ENCODE results near the gene SMIM45.

Gene SMIM45

DNA sequence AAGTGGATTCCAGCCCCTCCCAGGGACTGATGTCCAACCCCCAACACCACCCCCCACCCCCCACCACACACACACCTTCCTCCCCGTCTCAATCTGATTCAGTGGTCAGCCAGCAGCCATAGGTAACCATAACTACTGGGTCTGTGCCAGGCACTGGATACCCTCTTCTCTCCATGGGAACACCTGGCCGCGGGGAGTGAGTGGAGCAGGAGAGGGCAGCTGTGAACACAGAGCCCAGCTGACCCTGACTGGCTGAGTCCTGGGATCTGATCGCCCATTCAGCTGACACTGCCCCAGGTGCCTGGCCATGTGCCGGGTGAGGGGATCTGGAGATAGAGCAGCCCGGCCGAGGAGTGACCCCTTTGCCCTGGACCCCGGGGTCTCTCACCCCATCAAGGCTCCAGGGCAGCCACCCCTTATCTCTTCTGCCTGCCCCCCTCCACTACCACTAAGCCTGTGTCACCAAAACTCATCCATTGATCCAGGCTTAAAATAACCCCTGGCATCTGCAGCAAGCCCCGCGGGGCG lies 34.5 kb upstream of the SMIM45 start:
- no peaks in the 10 kb centered on the region for H3K36me3 ChIP-seq (ENCODE audit: insufficient read depth, low read depth, low read length)
- no peaks in the 10 kb centered on the region for H3K9me3 ChIP-seq (ENCODE audit: insufficient read depth, low read depth, low read length)
- H3K27me3 ChIP-seq (ENCODE audit: insufficient read depth, low read length): peaks cover 95% of the 10 kb centered on the region
- H3K27ac ChIP-seq (ENCODE audit: low read length): no peak overlapping the region
- no peak overlapping the region for H3K9ac ChIP-seq (ENCODE audit: low read depth, low read length)
- no peak overlapping the region for H3K4me3 ChIP-seq (ENCODE audit: low read length)
- H3K4me1 ChIP-seq (ENCODE audit: insufficient read depth, low read length): no peaks in the 10 kb centered on the region

DNA sequence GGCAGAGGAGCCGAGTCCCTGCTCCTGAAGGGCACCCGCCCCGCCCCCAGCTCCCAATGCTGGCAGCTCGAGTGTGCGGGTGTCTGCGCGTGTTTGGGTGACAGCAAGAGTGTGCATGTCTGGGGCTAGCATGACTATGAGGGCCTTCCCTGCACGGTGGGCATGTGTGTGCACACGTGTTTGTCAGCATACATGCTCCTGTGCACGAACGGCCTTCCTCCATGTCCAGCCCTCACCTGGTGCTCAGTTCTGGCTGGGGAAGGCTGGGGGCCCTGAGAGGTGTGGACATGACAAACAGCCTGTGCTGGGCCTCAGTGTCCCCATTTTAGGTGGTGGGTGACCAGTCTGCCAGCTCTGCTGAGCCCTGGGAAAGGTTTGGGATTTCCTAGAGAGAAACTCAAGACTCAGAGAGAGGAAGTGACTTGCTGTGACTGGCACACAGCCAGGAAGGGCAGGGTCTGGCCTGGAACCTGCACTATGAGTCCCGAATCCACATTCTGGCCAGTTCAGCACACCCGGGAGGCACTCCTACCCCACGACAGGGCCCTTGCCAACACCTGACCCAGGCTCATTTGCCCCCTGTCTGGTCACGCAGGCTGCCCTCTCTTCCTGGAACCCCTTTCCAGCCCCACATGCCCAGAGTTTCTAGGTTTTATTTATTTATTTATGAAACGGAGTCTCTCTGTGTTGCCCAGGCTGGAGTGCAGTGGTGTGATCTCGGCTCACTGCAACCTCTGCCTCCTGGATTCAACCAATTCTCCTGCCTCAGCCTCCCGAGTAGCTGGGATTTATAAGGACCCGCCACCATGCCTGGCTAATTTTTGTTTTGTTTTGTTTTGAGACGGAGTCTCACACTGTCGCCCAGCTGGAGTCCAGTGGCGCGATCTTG lies 33.8 kb upstream of the SMIM45 start:
- no peak overlapping the region for H3K4me3 ChIP-seq (ENCODE audit: low read length)
- no peaks in the 10 kb centered on the region for H3K4me1 ChIP-seq (ENCODE audit: insufficient read depth, low read length)
- H3K9ac ChIP-seq (ENCODE audit: low read depth, low read length): no peak overlapping the region
- H3K27me3 ChIP-seq (ENCODE audit: insufficient read depth, low read length): peaks cover 94% of the 10 kb centered on the region
- H3K9me3 ChIP-seq (ENCODE audit: insufficient read depth, low read depth, low read length): no peaks in the 10 kb centered on the region
- no peak overlapping the region for H3K27ac ChIP-seq (ENCODE audit: low read length)
- H3K36me3 ChIP-seq (ENCODE audit: insufficient read depth, low read depth, low read length): no peaks in the 10 kb centered on the region

DNA sequence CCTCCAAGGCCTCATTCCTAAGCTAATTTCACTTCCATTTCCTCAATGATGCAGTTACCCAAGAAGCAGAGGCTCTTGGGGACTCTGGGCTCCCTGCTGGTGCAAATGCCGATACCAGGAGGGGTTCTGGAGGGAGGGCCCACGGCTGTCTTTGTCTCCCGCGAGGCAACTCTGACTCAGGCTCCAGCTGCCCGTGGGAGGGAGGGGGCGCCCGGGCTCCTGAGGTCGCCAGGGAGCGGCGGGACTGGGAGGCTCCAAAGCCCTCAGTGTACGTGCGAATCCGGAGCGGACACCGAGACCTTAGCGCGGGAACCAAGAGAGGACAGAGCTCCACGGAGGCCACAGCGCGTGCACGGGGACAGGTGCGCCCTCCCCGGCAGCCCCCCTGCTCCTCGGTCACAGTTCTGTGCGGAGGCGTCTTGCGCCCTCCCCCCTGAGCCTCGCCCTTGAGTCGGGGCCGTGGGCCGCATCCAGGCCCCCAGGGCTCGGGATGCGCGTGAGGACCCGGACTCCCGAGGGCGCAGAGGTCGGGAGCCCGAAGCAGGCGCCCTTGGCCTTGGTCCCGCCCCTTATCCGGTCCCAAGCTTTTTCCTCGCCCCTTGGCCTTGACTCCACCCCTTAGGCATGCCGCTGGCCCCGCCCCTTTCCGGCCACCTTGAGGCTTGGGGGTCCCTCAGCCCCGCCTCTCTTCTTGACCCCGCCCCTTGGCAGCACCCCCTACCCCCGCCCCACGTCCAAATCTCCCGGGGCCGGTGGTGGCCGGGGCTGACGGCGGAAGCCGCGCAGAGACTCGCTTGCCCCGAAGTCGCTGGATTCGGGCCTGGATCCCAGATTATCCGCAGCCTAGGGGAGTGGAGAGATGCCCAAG lies 32.4 kb upstream of the SMIM45 start:
- H3K27ac ChIP-seq (ENCODE audit: low read length): no peak overlapping the region
- H3K27me3 ChIP-seq (ENCODE audit: insufficient read depth, low read length): peaks cover 92% of the 10 kb centered on the region

DNA sequence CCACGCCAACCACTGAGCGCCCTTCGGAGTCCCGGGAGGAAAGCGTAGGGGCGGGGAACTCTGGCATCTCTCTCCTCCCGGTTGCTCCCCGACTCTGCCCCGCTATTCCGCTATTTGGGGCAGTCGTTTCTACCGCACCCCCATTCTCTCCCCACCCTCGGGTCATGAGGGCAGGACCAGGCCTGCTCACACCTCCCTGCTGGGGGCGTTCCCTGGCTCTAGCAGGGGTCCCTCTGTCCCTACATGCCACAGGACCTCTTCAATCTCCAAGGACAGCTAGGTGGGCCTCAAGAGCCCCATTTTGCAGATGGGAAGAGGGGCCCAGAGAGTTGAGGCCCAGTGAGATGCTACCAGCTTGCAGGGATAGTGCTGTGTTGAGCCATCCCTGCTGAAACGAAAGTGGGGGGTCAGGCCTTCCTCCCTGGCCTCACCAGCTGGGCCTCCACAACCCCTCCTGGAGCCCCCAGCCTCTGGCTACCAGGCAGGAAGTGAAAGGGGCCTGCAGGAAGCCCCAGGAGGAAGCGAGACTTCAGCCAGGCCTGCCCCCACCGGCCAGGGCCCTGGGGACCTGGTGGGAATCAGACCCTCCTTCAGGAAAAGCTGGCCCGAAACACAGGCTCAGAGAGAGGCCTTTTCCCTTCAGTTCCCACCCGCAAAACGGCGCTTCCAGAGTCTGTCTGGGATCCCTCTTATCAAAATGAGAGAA lies 31.5 kb upstream of the SMIM45 start:
- Histone ChIP-seq H3K36me3 (ENCODE audit: insufficient read depth, low read depth, low read length) (no peaks in the 10 kb centered on the region), H3K4me3 (ENCODE audit: low read length) (peak overlapping the region; percentile 66; the same call in 1 of the 2 replicates), H3K4me1 (ENCODE audit: insufficient read depth, low read length) (no peaks in the 10 kb centered on the region), H3K9me3 (ENCODE audit: insufficient read depth, low read depth, low read length) (no peaks in the 10 kb centered on the region), H3K9ac (ENCODE audit: low read depth, low read length) (no peak overlapping the region), H3K27me3 (ENCODE audit: insufficient read depth, low read length) (peaks cover 92% of the 10 kb centered on the region), H3K27ac (ENCODE audit: low read length) (no peak overlapping the region)

More for the DNA sequence above, 32.4 kb upstream of the SMIM45 start:
- H3K9me3 ChIP-seq (ENCODE audit: insufficient read depth, low read depth, low read length): no peaks in the 10 kb centered on the region
- H3K4me1 ChIP-seq (ENCODE audit: insufficient read depth, low read length): no peaks in the 10 kb centered on the region
- H3K4me3 ChIP-seq (ENCODE audit: low read length): peak overlapping the region; percentile 66; the same call in 1 of the 2 replicates
- H3K36me3 ChIP-seq (ENCODE audit: insufficient read depth, low read depth, low read length): no peaks in the 10 kb centered on the region
- H3K9ac ChIP-seq (ENCODE audit: low read depth, low read length): peak overlapping the region; percentile 48

DNA sequence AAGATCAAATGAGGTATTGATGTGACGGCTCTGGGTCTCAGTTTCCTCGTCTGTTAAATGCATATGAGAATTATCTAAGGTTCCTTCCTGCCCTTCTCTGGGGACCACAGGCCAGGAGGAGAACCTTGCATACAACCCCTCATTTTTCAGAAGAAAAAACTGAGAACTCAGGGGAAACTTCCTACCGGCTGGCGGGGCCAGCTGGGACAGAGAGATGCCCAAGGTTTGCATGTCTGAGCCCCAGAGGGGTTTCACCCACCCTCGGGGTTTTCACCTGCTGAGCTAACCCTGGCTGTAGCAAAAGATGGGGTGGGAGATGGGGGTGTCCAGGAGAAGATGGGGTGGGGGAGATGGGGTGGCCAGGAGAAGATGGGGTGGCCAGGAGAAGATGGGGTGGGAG lies 29.6 kb upstream of the SMIM45 start:
- Histone ChIP-seq H3K27ac (ENCODE audit: low read length) (no peak overlapping the region), H3K4me1 (ENCODE audit: insufficient read depth, low read length) (no peaks in the 10 kb centered on the region), H3K4me3 (ENCODE audit: low read length) (no peak overlapping the region), H3K36me3 (ENCODE audit: insufficient read depth, low read depth, low read length) (no peaks in the 10 kb centered on the region), H3K9ac (ENCODE audit: low read depth, low read length) (no peak overlapping the region), H3K27me3 (ENCODE audit: insufficient read depth, low read length) (peaks cover 90% of the 10 kb centered on the region), H3K9me3 (ENCODE audit: insufficient read depth, low read depth, low read length) (no peaks in the 10 kb centered on the region)

DNA sequence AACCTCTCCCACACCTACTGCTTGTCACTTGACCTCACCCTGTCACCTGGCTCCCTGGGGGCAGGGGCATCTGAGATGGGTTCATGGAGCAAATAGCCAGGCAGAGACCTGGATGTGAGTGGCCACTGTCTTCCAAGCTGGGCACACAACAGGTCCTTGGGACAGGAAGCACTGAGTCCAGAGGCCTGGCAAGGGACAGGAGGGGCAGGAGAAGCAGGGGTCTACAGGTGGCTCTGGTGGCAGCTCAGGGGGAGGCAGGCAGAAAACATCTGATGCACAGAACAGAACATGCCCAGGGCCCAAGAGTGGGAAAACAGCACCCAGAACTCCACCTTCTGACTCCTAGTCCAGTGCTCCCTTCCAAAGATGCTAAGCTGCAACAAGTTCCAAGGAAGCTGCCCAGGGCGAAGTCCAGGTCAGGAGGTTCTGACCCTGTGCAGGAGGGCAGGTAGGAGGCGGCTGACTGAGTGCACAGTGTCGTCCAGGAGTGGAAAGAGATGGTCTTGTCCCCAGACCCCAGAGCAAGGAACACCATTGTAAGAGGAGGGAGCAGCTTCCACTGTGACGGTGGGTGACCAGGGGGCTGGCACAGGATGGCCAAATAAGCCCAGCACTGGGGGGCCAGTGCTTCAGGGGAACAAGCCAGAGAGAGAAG lies 28.9 kb upstream of the SMIM45 start:
- Histone ChIP-seq H3K4me3 (ENCODE audit: low read length) (no peak overlapping the region), H3K9me3 (ENCODE audit: insufficient read depth, low read depth, low read length) (no peaks in the 10 kb centered on the region), H3K9ac (ENCODE audit: low read depth, low read length) (no peak overlapping the region), H3K4me1 (ENCODE audit: insufficient read depth, low read length) (no peaks in the 10 kb centered on the region), H3K27me3 (ENCODE audit: insufficient read depth, low read length) (peaks cover 90% of the 10 kb centered on the region), H3K36me3 (ENCODE audit: insufficient read depth, low read depth, low read length) (no peaks in the 10 kb centered on the region), H3K27ac (ENCODE audit: low read length) (no peak overlapping the region)

DNA sequence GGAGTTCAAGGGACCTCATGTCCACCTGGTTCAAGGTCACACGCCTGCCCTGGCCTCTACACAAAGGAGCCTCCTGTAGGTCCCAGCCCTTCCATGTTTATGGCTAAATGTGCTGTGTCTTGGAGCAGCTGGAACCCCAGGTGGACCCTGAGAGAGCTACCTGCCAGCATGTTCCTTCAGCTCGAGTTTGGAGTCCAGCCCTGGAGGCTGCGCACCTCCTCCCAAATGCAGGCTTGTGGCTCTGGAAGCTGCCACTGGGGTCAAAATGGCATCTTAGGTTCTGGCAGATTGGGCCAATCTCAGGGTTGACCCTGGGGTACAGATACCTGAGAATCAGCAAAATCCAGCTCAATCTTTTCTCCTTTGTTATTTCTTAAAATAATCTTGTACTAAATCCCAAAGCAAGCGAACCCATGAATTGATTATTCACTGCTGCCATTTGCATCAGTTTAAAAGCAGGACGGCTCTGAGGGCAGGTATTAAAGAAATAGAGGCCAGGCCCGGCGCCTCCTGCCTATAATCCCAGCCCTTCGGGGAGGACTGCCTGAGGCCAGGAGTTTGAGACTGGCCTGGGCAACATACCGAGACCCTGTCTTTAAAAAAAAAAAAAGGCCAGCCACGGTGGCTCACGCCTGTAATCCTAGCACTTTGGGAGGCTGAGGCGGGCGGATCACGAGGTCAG lies 28.2 kb upstream of the SMIM45 start:
- H3K4me3 ChIP-seq (ENCODE audit: low read length): no peak overlapping the region
- no peaks in the 10 kb centered on the region for H3K4me1 ChIP-seq (ENCODE audit: insufficient read depth, low read length)
- H3K36me3 ChIP-seq (ENCODE audit: insufficient read depth, low read depth, low read length): no peaks in the 10 kb centered on the region
- H3K27me3 ChIP-seq (ENCODE audit: insufficient read depth, low read length): peaks cover 90% of the 10 kb centered on the region
- no peak overlapping the region for H3K27ac ChIP-seq (ENCODE audit: low read length)
- H3K9me3 ChIP-seq (ENCODE audit: insufficient read depth, low read depth, low read length): no peaks in the 10 kb centered on the region
- H3K9ac ChIP-seq (ENCODE audit: low read depth, low read length): no peak overlapping the region

DNA sequence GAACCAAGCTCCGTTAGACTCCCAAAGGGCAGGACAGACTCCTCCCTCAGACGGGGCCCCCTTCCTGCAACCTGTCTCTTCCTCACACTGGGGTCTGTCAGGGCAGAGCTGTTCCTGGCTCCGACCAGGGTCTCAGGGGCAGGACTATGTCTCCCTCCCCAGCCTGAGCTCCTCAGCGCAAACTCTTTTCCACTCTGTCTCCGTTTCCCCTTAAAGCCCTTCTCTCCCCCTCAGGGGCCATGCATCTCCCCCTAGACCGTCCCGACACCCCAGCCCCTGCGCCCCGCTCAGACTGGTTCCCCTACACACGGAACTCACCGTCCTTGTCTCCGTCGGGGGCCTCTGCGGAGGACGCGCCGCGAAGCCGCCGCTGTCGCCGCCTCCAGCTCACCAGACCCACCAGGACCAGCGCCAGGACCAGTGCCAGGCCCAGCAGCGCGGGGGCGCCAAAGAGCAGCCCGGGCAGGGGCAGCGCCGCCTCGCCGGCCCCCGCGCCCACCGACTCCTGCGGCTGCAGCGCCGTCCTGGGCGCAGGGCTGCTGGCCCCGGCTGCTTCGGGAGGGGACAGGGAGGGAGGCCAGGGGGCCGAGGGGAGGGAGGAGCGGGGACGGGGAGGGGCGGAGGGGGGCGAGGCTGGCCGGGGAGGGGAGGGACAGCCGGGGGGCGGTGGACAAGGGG lies 26.0 kb upstream of the SMIM45 start:
- peak overlapping the region; percentile 34 for H3K4me3 ChIP-seq (ENCODE audit: low read length)
- no peak overlapping the region for H3K27ac ChIP-seq (ENCODE audit: low read length)
- H3K36me3 ChIP-seq (ENCODE audit: insufficient read depth, low read depth, low read length): no peaks in the 10 kb centered on the region
- H3K27me3 ChIP-seq (ENCODE audit: insufficient read depth, low read length): peaks cover 71% of the 10 kb centered on the region
- H3K9ac ChIP-seq (ENCODE audit: low read depth, low read length): no peak overlapping the region
- H3K4me1 ChIP-seq (ENCODE audit: insufficient read depth, low read length): no peaks in the 10 kb centered on the region
- no peaks in the 10 kb centered on the region for H3K9me3 ChIP-seq (ENCODE audit: insufficient read depth, low read depth, low read length)

DNA sequence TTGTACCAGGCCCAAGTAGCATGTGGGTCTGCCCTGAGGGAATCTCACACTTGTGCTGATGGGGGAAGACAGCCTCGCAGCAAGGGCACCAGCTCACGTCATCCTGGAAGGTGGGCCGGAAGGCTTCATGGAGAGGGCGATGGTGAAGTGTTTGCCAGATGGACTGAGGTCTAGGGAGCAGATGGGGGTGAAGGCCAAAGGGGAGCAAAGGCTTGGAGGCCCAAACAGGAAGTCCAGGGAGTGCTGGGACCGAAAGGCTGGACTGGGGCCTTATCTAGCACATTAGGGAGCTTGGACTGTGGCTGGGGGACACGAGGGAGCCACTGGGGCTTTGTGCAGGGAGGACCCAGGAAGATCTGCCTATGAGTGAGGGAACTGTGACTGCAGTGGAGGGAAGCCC lies 24.1 kb upstream of the SMIM45 start:
- no peak overlapping the region for H3K27ac ChIP-seq (ENCODE audit: low read length)
- H3K4me3 ChIP-seq (ENCODE audit: low read length): no peak overlapping the region
- no peak overlapping the region for H3K9ac ChIP-seq (ENCODE audit: low read depth, low read length)
- H3K27me3 ChIP-seq (ENCODE audit: insufficient read depth, low read length): peaks cover 57% of the 10 kb centered on the region
- no peaks in the 10 kb centered on the region for H3K36me3 ChIP-seq (ENCODE audit: insufficient read depth, low read depth, low read length)
- no peaks in the 10 kb centered on the region for H3K4me1 ChIP-seq (ENCODE audit: insufficient read depth, low read length)
- no peaks in the 10 kb centered on the region for H3K9me3 ChIP-seq (ENCODE audit: insufficient read depth, low read depth, low read length)

DNA sequence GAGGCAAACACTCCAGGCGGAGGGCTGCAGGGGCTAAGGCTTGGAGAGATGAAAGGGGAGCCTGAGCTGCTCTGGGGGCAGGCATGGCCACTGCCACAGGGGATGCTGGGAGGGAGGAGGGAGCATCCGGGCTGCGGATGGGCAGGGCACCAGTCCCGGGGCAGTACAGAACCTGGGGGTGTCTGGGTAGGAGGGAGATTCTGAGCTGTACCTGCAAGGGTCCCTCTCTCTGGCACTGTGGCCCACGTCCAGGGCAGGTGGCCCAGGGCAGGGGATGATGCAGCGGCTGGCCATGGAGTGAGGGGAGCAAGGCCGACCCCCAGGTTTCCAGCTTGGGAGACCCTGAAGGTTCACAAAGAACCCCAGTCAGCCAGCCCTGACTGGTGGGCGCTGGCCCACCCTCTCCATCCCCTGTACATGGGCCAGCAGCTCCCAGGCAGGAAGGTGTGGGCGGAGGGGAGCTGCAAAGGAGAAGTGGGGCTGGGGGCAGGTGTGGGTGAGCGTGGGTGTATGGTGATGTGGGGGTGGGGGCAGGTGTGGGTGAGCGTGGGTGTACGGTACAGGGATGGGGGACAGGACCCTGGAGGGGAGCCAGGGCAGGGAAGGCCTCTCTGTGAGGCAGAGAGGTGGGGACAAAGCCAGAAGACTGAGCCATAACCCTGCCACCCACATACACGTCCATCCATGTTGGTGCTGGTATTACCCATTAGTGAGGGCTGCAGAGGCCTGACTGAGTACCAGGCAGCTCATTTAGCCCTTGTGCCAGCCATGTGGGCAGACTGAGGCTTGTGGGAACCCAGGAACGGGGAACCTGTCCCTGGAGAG lies 23.1 kb upstream of the SMIM45 start:
- Histone ChIP-seq H3K4me3 (ENCODE audit: low read length) (no peak overlapping the region), H3K9me3 (ENCODE audit: insufficient read depth, low read depth, low read length) (no peaks in the 10 kb centered on the region), H3K36me3 (ENCODE audit: insufficient read depth, low read depth, low read length) (no peaks in the 10 kb centered on the region), H3K27me3 (ENCODE audit: insufficient read depth, low read length) (peaks cover 47% of the 10 kb centered on the region), H3K4me1 (ENCODE audit: insufficient read depth, low read length) (no peaks in the 10 kb centered on the region), H3K27ac (ENCODE audit: low read length) (no peak overlapping the region), H3K9ac (ENCODE audit: low read depth, low read length) (no peak overlapping the region)

Measured in iPS-20b (cell line).